ENCODE data around the gene PCARE.

Gene PCARE

GRCh38 chr2:29032189-29032588, 42.1 kb downstream of the PCARE start:
- Histone ChIP-seq H3K4me3 (replicated peaks; ENCODE audit: low read depth, low read length) (no peak overlapping the region), H3K36me3 (ENCODE audit: control insufficient read depth, insufficient read depth, low read length) (no peaks in the 10 kb centered on the region), H3K27me3 (replicated peaks; ENCODE audit: control insufficient read depth, insufficient read depth, low read length) (no peaks in the 10 kb centered on the region; the same call in 1 of the 2 replicates)
- DNase-seq (ENCODE audit: extremely low read depth, insufficient read length) = no peak
- TF ChIP-seq CTCF (IDR thresholded peaks at IDR 0.05; ENCODE audit: insufficient read depth, low read length, poor library complexity, severe bottlenecking) = no peak

- no peak overlapping the region for H3K4me3 ChIP-seq (replicated peaks; ENCODE audit: low read depth, low read length)
- no peak for TF ChIP-seq CTCF (IDR thresholded peaks at IDR 0.05; ENCODE audit: insufficient read depth, low read length, poor library complexity, severe bottlenecking)
- no peak for DNase-seq (ENCODE audit: extremely low read depth, insufficient read length)
- H3K27me3 ChIP-seq (replicated peaks; ENCODE audit: control insufficient read depth, insufficient read depth, low read length) = no peaks in the 10 kb centered on the region; the same call in 1 of the 2 replicates
- no peaks in the 10 kb centered on the region for H3K36me3 ChIP-seq (ENCODE audit: control insufficient read depth, insufficient read depth, low read length)
Measured at GRCh38 chr2:29031046-29031445, 43.3 kb downstream of the PCARE start.

- Histone ChIP-seq H3K27me3 (replicated peaks; ENCODE audit: control insufficient read depth, insufficient read depth, low read length) (no peaks in the 10 kb centered on the region; the same call in 1 of the 2 replicates), H3K36me3 (ENCODE audit: control insufficient read depth, insufficient read depth, low read length) (no peaks in the 10 kb centered on the region), H3K4me3 (replicated peaks; ENCODE audit: low read depth, low read length) (no peak overlapping the region)
- no peak for DNase-seq (ENCODE audit: extremely low read depth, insufficient read length)
- no peak for TF ChIP-seq CTCF (IDR thresholded peaks at IDR 0.05; ENCODE audit: insufficient read depth, low read length, poor library complexity, severe bottlenecking)
Measured at GRCh38 chr2:29025711-29026110, 48.6 kb downstream of the PCARE start.

GRCh38 chr2:29024882-29025430, 49.4 kb downstream of the PCARE start:
- no peak for TF ChIP-seq CTCF (IDR thresholded peaks at IDR 0.05; ENCODE audit: insufficient read depth, low read length, poor library complexity, severe bottlenecking)
- DNase-seq (ENCODE audit: extremely low read depth, insufficient read length) = no peak
- Histone ChIP-seq H3K36me3 (ENCODE audit: control insufficient read depth, insufficient read depth, low read length) (no peaks in the 10 kb centered on the region), H3K4me3 (replicated peaks; ENCODE audit: low read depth, low read length) (no peak overlapping the region), H3K27me3 (replicated peaks; ENCODE audit: control insufficient read depth, insufficient read depth, low read length) (no peaks in the 10 kb centered on the region; the same call in 1 of the 2 replicates)

- no peak for DNase-seq (ENCODE audit: extremely low read depth, insufficient read length)
- Histone ChIP-seq H3K27me3 (replicated peaks; ENCODE audit: control insufficient read depth, insufficient read depth, low read length) (no peaks in the 10 kb centered on the region; the same call in 1 of the 2 replicates), H3K36me3 (ENCODE audit: control insufficient read depth, insufficient read depth, low read length) (no peaks in the 10 kb centered on the region), H3K4me3 (replicated peaks; ENCODE audit: low read depth, low read length) (no peak overlapping the region)
- no peak for TF ChIP-seq CTCF (IDR thresholded peaks at IDR 0.05; ENCODE audit: insufficient read depth, low read length, poor library complexity, severe bottlenecking)
Measured at GRCh38 chr2:29023188-29023587, 51.1 kb downstream of the PCARE start.

- DNase-seq (ENCODE audit: extremely low read depth, insufficient read length) = no peak
- Histone ChIP-seq H3K36me3 (ENCODE audit: control insufficient read depth, insufficient read depth, low read length) (no peaks in the 10 kb centered on the region), H3K27me3 (replicated peaks; ENCODE audit: control insufficient read depth, insufficient read depth, low read length) (no peaks in the 10 kb centered on the region; the same call in 1 of the 2 replicates), H3K4me3 (replicated peaks; ENCODE audit: low read depth, low read length) (no peak overlapping the region)
- no peak for TF ChIP-seq CTCF (IDR thresholded peaks at IDR 0.05; ENCODE audit: insufficient read depth, low read length, poor library complexity, severe bottlenecking)
Measured at GRCh38 chr2:29022679-29023078, 51.6 kb downstream of the PCARE start.
